GM11168 (cell line): ENCODE results near the gene USP22.

ENCODE experiments used
- in situ Hi-C: fragments of 300-500 bp; cut with MboI; formaldehyde crosslinking; loops from one replicate; pipeline ENCODE4 v1.12.0; 2022; ENCODE audit warnings: low sequenced_read_pairs; ENCODE audit not compliant: unreplicated experiment

USP22 gene

GRCh38 chr17:21003007-21003621 is 39.7 kb downstream of the USP22 start:
- in situ Hi-C loops, result no loop called here

GRCh38 chr17:21002309-21003006 is 40.4 kb downstream of the USP22 start:
- in situ Hi-C loops, result no loop called here

GRCh38 chr17:21001813-21002221 is 41.0 kb downstream of the USP22 start:
- in situ Hi-C loops, result no loop called here

GRCh38 chr17:21001111-21001812 is 41.5 kb downstream of the USP22 start:
- in situ Hi-C loops, result no loop called here

- in situ Hi-C loops, result no loop called here
Observed at GRCh38 chr17:20999841-21000532, 42.8 kb downstream of the USP22 start.

- in situ Hi-C loops, result no loop called here
Observed at GRCh38 chr17:20999044-20999573, 43.7 kb downstream of the USP22 start.

GRCh38 chr17:20998571-20999043 is 44.2 kb downstream of the USP22 start:
- in situ Hi-C loops, result no loop called here

- in situ Hi-C loops, result no loop called here
Observed at GRCh38 chr17:20997711-20998570, 44.9 kb downstream of the USP22 start.

- in situ Hi-C loops, result no loop called here
Observed at GRCh38 chr17:20996724-20997615, 45.8 kb downstream of the USP22 start.

- in situ Hi-C loops, result no loop called here
Observed at GRCh38 chr17:20995873-20996723, 46.7 kb downstream of the USP22 start.

- in situ Hi-C loops, result no loop called here
Observed at GRCh38 chr17:20995164-20995872, 47.5 kb downstream of the USP22 start.

- in situ Hi-C loops, result no loop called here
Observed at GRCh38 chr17:20994779-20995149, 48.0 kb downstream of the USP22 start.

GRCh38 chr17:20993863-20994778 is 48.7 kb downstream of the USP22 start:
- in situ Hi-C loops, result no loop called here

GRCh38 chr17:20992987-20993862 is 49.6 kb downstream of the USP22 start:
- in situ Hi-C loops, result no loop called here

GRCh38 chr17:20992416-20992815 is 50.4 kb downstream of the USP22 start:
- in situ Hi-C loops, result no loop called here
